Measurements from ENCODE around the gene WDR1.

WDR1 gene

DNA sequence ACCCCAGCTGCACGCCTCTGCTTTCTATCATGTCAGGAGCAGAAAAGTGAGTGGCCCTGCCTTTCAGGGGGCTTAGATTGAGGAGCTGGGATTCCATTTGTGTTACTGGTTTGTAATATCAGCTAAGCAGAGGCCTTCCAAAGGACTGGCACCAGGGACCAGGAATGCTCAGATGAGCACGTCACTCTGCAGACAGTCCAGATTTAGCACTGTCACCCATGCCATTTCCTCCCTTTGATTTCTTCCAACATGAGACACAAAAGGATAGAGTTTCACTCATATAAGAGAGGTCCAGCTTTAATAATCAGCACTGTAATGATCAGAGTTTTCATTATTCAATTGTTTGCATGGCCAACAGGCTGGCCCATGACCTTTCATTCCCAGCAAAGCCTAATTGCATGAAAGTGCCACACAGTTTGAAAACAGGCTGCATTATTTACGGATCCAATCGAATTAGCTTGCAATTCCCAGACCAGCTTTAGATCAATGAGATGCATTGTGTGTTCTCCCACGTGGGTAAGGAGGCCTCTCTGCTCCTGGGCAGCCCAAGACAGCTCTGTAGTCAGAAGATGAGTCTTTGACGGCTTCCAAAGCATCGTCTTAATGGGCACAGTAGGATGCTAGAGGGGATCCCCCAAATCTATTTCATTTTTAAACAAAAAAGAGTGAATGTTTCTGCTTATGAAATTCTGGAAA, 85.5 kb downstream of the WDR1 start:
- H3K27ac ChIP-seq = no peak overlapping the region
- H3K27me3 ChIP-seq = no peaks in the 10 kb centered on the region
- peaks cover 18 to 28% of the 10 kb centered on the region in 2 experiments for H3K4me1 ChIP-seq (ENCODE audit: control insufficient read depth in 1 of 2, insufficient read depth in 1 of 2, low read depth in 1 of 2, low read length in 1 of 2)
- TF ChIP-seq, protein P1, sequence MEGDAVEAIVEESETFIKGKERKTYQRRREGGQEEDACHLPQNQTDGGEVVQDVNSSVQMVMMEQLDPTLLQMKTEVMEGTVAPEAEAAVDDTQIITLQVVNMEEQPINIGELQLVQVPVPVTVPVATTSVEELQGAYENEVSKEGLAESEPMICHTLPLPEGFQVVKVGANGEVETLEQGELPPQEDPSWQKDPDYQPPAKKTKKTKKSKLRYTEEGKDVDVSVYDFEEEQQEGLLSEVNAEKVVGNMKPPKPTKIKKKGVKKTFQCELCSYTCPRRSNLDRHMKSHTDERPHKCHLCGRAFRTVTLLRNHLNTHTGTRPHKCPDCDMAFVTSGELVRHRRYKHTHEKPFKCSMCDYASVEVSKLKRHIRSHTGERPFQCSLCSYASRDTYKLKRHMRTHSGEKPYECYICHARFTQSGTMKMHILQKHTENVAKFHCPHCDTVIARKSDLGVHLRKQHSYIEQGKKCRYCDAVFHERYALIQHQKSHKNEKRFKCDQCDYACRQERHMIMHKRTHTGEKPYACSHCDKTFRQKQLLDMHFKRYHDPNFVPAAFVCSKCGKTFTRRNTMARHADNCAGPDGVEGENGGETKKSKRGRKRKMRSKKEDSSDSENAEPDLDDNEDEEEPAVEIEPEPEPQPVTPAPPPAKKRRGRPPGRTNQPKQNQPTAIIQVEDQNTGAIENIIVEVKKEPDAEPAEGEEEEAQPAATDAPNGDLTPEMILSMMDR (IDR thresholded peaks at IDR 0.05) = no peak
- no peaks in the 10 kb centered on the region for H3K36me3 ChIP-seq
- no peak overlapping the region for H3K4me3 ChIP-seq (ENCODE audit: low read depth in 1 of 2, low read length in 1 of 2)
- no peaks in the 10 kb centered on the region for H3K9me3 ChIP-seq

DNA sequence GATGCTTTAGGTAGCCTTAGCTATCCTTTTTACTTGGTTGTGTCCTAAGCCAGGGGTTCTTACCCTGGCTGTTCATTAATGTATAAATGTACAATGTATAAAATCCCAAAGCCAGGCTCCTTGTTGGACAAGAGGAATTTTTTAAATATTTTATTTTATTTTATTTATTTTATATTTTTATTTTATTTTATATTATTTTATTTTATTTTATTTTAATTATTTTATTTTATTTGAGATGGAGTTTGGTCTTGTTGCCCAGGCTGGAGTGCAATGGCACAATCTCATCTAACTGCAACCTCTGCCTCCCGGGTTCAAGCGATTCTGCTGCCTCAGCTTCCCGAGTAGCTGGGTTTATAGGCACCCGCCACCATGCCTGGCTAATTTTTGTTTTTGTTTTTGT, 87.2 kb downstream of the WDR1 start:
- Histone ChIP-seq H3K4me1 (ENCODE audit: control insufficient read depth in 1 of 2, insufficient read depth in 1 of 2, low read depth in 1 of 2, low read length in 1 of 2) (peaks cover 21 to 32% of the 10 kb centered on the region in 2 experiments), H3K27me3 (no peaks in the 10 kb centered on the region), H3K4me3 (ENCODE audit: low read depth in 1 of 2, low read length in 1 of 2) (no peak overlapping the region), H3K36me3 (no peaks in the 10 kb centered on the region), H3K9me3 (no peaks in the 10 kb centered on the region), H3K27ac (no peak overlapping the region)
- TF ChIP-seq, protein P1 (IDR thresholded peaks at IDR 0.05) = no peak

DNA sequence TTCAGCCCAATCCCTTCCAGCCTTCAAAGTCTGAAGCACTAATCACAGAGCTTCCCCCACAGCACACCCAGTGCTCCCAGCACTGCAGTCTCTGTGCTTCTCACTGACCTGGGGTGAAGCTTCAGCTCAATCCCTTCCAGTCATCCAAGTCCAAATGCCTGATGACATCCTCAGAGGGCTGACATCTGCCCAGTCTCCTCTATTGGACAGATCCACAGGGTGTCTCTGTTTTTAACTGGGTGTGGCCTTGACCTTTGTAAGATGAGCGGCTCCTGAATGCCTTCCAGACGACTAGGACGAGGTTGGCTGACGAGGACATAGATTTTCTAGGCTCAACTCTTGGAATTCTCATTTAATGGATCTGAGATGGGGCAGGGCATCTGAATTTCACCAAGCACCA, 87.7 kb downstream of the WDR1 start:
- no peak overlapping the region for H3K27ac ChIP-seq
- TF ChIP-seq, protein P1 (IDR thresholded peaks at IDR 0.05) = no peak
- H3K36me3 ChIP-seq = no peaks in the 10 kb centered on the region
- H3K9me3 ChIP-seq = no peaks in the 10 kb centered on the region
- peaks cover 26 to 37% of the 10 kb centered on the region in 2 experiments for H3K4me1 ChIP-seq (ENCODE audit: control insufficient read depth in 1 of 2, insufficient read depth in 1 of 2, low read depth in 1 of 2, low read length in 1 of 2)
- no peak overlapping the region for H3K4me3 ChIP-seq (ENCODE audit: low read depth in 1 of 2, low read length in 1 of 2)
- no peaks in the 10 kb centered on the region for H3K27me3 ChIP-seq

DNA sequence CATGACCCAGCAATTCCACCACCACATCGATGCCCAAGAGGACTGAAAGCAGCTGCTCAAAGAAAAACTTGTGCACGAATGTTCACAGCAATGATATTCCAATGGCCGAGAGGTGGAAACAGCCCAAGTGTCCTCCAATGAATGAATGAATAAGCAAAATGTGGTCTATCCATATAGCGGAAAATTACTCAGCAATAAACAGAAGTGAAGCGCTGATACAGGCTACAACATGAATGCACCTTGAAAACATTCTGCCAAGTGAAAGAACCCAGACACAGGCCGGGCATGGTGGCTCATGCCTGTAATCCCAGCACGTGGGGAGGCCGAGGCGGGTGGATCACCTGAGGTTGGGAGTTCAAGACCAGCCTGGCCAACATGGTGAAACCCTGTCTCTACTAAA, 90.1 kb downstream of the WDR1 start:
- Histone ChIP-seq H3K27me3 (no peaks in the 10 kb centered on the region), H3K36me3 (no peaks in the 10 kb centered on the region), H3K9me3 (no peaks in the 10 kb centered on the region), H3K4me3 (ENCODE audit: low read depth in 1 of 2, low read length in 1 of 2) (no peak overlapping the region), H3K4me1 (ENCODE audit: control insufficient read depth in 1 of 2, insufficient read depth in 1 of 2, low read depth in 1 of 2, low read length in 1 of 2) (peaks cover 24 to 30% of the 10 kb centered on the region in 2 experiments), H3K27ac (no peak overlapping the region)
- TF ChIP-seq, protein P1 (IDR thresholded peaks at IDR 0.05) = no peak

DNA sequence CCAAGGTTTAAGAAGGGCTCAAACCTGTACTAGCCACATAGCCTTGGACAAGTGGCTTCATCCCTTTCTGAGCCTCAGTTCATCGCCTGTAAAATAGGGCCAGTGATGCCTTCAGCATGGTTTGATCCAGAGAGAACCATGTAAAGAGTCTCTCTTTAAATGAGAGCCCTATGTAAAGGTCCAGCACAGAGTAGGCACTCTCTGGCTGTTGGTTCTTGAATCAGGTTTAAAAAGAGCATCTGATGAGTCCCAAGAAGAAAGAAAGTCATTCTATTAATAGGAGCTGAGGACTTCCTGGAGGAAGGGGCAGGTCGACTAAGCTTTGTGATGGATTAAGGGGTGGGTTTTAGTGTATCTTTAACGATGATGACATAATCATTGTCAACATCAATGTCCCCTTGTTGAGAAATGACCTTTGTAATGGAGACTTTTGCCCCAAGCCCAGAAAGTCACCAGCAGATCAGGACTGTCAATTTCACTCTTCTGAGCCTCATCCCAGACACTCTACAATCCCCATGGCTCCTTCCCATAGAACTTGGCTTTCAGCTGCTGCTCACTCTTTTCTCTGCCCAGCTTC, 91.3 kb downstream of the WDR1 start:
- peaks cover 31 to 32% of the 10 kb centered on the region in 2 experiments for H3K4me1 ChIP-seq (ENCODE audit: control insufficient read depth in 1 of 2, insufficient read depth in 1 of 2, low read depth in 1 of 2, low read length in 1 of 2)
- no peak overlapping the region for H3K27ac ChIP-seq
- H3K9me3 ChIP-seq = no peaks in the 10 kb centered on the region
- H3K27me3 ChIP-seq = no peaks in the 10 kb centered on the region
- H3K4me3 ChIP-seq (ENCODE audit: low read depth in 1 of 2, low read length in 1 of 2) = no peak overlapping the region
- TF ChIP-seq, protein P1 (IDR thresholded peaks at IDR 0.05) = no peak
- no peaks in the 10 kb centered on the region for H3K36me3 ChIP-seq
